ENCODE measurements around the gene MYOT. TPM values are rescaled to one million over a fixed set of nuclear protein-coding genes. Genes with fewer than 3 reads are reported as not detected.

Gene MYOT
- total RNA-seq (2022; extraction: Qiagen RNA extraction): not detected in 5 replicates

DNA sequence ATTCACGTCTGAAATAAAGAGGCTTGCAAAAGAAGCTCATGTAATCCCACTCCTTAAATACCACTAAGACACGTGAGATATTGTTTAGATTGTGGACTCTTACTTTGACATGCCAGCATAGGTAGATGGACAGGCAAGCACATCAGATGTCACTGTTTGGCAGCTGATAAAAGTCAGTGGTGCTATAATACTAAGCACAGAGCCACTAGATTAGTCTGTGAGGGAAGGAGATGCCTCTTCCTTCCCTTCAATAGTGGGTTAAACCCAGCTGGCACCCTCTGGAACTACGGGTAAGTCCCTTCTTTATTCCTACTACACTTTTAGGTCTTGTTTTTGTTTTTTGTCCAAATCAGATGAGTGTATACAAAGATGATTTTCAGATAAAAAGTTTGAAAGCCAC, at the start of gene MYOT:
Gene MYOT, plus strand, starts transcription at position 197 of the 400 bp plus-strand sequence. CDS start 2,792 bp downstream, outside the sequence.

DNA sequence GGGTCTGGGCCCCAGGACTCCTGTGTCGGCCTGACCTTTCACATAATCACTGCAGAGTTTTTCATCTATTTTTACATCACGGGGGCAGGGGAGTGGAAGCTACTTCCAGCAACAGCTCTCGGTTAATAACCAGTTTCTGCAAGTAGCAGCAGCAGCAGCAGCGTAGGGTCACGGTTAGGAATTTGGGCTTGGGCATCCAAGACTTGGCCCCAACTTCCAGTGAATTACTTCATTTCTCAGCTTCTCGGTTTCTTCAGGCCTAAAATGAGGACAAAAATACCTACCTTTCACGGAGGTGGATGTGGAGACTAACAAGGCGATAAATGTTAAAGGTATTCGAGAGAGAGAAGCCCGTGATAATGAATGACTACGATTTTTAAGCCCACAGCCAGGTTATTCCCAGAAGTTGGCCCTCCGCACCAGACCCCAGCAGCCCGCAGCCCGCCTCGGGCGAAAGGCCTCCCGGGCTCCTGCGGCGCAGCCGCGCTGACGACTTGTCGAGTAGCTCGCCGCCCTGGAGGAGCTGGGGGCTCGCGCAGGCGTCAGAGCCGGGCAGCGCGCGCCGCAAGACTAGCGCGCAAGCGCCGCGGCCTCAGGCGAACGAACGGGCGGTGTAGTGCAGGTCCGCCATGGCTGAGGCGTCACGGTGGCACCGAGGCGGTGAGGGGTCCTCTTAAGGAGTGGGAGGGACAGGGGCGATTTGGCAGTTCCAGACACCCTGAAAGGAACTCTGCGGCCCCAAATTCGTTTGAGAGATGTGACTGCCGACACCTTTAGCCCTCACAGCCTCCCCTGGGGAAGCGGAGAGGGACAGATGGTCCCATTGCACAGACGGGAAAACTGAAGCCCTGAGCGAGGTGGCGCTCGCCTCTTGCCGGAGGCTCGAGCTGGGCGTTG, 21.5 kb downstream of the MYOT start, which contains the start of gene PKD2L2:
Gene PKD2L2, plus strand, starts transcription at position 595 of the 897 bp plus-strand sequence. Its CDS starts 35 bp downstream, at position 630.

Other genes with a start within 250 kb of the MYOT start
- 0.12 to 0.34 TPM (median 0.15 TPM) in 5 replicates for gene KLHL3, start 131.8 kb upstream of the MYOT start, total RNA-seq (2022; extraction: Qiagen RNA extraction)
- gene HNRNPA0, start 113.5 kb upstream of the MYOT start, total RNA-seq (2022; extraction: Qiagen RNA extraction): 44.0 to 53.6 TPM (median 52.3 TPM) in 5 replicates
- gene PKD2L2, start 21.6 kb downstream of the MYOT start, total RNA-seq (2022; extraction: Qiagen RNA extraction): not detected in 5 replicates
- 11.7 to 19.2 TPM (median 12.9 TPM) in 5 replicates for gene FAM13B, start 165.2 kb downstream of the MYOT start, total RNA-seq (2022; extraction: Qiagen RNA extraction)
- not detected in 5 replicates for gene WNT8A, start 216.2 kb downstream of the MYOT start, total RNA-seq (2022; extraction: Qiagen RNA extraction)

Data from A549 treated with CORT108297 at 1 μM for 4 hours (cell line).